Upper lobe of left lung (tissue), 6 donors: Measurements from ENCODE around the gene PDZD2. TPM values are rescaled to one million over a fixed set of nuclear protein-coding genes. Genes with fewer than 3 reads are reported as not detected.
"Not testable (repeated sequence)": the region's sequence is repeated elsewhere in the genome, so short reads cannot be mapped to it uniquely, and the experiment has no call there.

Experiments
- ATAC-seq, 2 donors: fragments of 200-7000 bp; cut with Tn5 transposase; one replicate each; pipeline ENCODE4 v1.9.1; 2022; ENCODE audit warnings: mild to moderate bottlenecking in 2 of 2, moderate library complexity in 2 of 2; ENCODE audit not compliant: low FRiP score in 2 of 2
- DNase-seq, 2 donors: peaks; one replicate each; pipeline ENCODE4 v3.0.0-alpha.2; 2019 to 2020
- H3K27ac ChIP-seq, 4 donors: fragments of 200-600 bp; sonication (generic); one replicate each; pipeline ENCODE4 v1.5.1; 2016 to 2019
- H3K27me3 ChIP-seq, 4 donors: fragments of 200-600 bp; sonication (generic); one replicate each; pipeline ENCODE4 v1.5.1; 2017 to 2019
- H3K36me3 ChIP-seq, 4 donors: fragments of 200-600 bp; sonication (generic); one replicate each; pipeline ENCODE4 v1.5.1; 2016 to 2019
- H3K4me1 ChIP-seq, 4 donors: fragments of 200-600 bp; sonication (generic); one replicate each; pipeline ENCODE4 v1.5.1; 2018 to 2019
- H3K4me3 ChIP-seq, 4 donors: fragments of 200-600 bp; sonication (generic); one replicate each; pipeline ENCODE4 v1.5.1; 2017 to 2019; ENCODE audit warnings: mild to moderate bottlenecking in 2 of 4, moderate library complexity in 1 of 4
- H3K9me3 ChIP-seq, 4 donors: fragments of 200-600 bp; sonication (generic); one replicate each; pipeline ENCODE4 v1.5.1; 2018 to 2019
- EP300 ChIP-seq, 4 donors: sonication (generic); formaldehyde crosslinking; IDR thresholded peaks; one replicate each; pipeline ENCODE4 v1.5.1; 2017; ENCODE audit warnings: antibody characterized with exemption in 4 of 4, control low read depth in 2 of 4
- POLR2A ChIP-seq, 4 donors: fragments of 450-650 bp; IDR thresholded peaks; one replicate each; pipeline ENCODE4 v1.5.1; 2016 to 2017; ENCODE audit warnings: antibody characterized with exemption in 4 of 4, mild to moderate bottlenecking in 2 of 4
- POLR2AphosphoS5 ChIP-seq, 2 donors: sonication (generic); formaldehyde crosslinking; IDR thresholded peaks; one replicate each; pipeline ENCODE4 v1.5.1; 2017; ENCODE audit warnings: antibody characterized with exemption in 2 of 2
- WGBS, 2 donors: methylation state at CpG; one replicate each; pipeline ENCODE4 v1.1.5; 2017 to 2018; 5-methylcytosine and 5-hydroxymethylcytosine counted together
- total RNA-seq, 6 donors: library from RNA; depleted of rRNA in 4 of 6; stranded (reverse); fragments of >200 nt in 4 of 6; gene quantifications; one replicate each; pipeline versions ENCODE4 v1.1.0 to v1.2.1, GENCODE V29; 2016 to 2021
- TF ChIP-seq, protein P1 (sequence below), 6 experiments: fragments of 450-650 bp in 4 of 6; fragments of 200-600 bp in 2 of 6; sonication (generic) in 2 of 6; IDR thresholded peaks; one replicate each; pipeline ENCODE4 v1.5.1; 2016 to 2019; ENCODE audit warnings: antibody characterized with exemption in 6 of 6
- donor health status: DM: no; HTN: no; CAD: no; lungs with moderate emphysema.
- donor health status: DM: no; HTN: yes; CAD: no; lungs with severe emphysema.

Gene PDZD2
- total RNA-seq: 10 to 100 TPM; 53.4 to 73.6 (median 68.4) TPM

DNA sequence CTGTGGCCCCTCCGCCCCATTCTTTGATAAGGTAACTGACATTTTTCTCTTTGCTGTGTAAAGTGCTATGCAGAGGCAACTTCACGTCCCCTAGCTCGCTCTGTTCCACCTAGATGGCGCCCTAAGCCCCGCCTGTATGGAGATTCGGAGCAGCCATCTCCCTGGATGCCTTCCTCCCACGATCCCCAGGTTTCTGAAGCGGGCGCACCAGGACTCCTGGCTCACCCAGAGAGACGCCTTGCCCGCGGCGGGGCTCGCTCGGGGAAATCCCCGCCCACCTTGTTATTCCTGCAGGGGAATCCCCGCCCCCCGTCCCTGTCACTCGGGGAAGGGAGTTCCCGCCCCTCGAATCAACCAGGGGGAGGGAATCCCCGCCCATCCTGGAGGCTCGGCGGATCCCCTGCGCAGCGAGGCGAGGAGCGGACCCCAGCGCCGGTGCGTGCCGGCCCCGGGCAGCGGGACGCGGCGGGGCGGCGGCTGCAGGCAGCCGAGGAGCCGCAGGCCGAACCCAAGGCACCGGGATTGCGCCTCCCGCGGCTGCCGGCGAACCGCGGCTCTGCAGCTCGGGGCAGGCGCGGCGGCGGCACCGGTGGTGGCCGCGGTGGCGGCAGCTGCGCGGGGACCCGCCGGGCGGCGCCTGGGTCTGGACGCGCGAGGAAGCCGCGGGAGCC, at the start of gene PDZD2:
TSS of gene PDZD2 (plus strand) at position 384 of the 671 bp plus-strand sequence.
- H3K4me1 ChIP-seq: peaks cover 13 to 22% (median 14%) of the 10 kb centered on the region in 4 donors
- WGBS, 2 donors: 1 to 3% methylated on average over 6 to 17 of the region's 70 CpGs
- peak within 1 kb of the TSS; percentile 56 to 87 (median 62) for H3K4me3 ChIP-seq
- ATAC-seq (peak; percentile 63 to 85), DNase-seq (peak; percentile 60 to 91)
- no peaks in the 10 kb centered on the region for H3K9me3 ChIP-seq
- H3K36me3 ChIP-seq: no peaks in the 10 kb centered on the region
- TF ChIP-seq, protein P1, sequence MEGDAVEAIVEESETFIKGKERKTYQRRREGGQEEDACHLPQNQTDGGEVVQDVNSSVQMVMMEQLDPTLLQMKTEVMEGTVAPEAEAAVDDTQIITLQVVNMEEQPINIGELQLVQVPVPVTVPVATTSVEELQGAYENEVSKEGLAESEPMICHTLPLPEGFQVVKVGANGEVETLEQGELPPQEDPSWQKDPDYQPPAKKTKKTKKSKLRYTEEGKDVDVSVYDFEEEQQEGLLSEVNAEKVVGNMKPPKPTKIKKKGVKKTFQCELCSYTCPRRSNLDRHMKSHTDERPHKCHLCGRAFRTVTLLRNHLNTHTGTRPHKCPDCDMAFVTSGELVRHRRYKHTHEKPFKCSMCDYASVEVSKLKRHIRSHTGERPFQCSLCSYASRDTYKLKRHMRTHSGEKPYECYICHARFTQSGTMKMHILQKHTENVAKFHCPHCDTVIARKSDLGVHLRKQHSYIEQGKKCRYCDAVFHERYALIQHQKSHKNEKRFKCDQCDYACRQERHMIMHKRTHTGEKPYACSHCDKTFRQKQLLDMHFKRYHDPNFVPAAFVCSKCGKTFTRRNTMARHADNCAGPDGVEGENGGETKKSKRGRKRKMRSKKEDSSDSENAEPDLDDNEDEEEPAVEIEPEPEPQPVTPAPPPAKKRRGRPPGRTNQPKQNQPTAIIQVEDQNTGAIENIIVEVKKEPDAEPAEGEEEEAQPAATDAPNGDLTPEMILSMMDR (IDR thresholded peaks at IDR 0.05): peak; percentile 41 to 93 (median 68)
- no peak for TF ChIP-seq POLR2AphosphoS5 (IDR thresholded peaks at IDR 0.05)
- H3K27ac ChIP-seq: peak within 1 kb of the TSS in 3 of 4 donors; percentile 34 to 68 (median 34)
- peaks cover 0 to 6% (median 3%) of the 10 kb centered on the region in 4 donors for H3K27me3 ChIP-seq

DNA sequence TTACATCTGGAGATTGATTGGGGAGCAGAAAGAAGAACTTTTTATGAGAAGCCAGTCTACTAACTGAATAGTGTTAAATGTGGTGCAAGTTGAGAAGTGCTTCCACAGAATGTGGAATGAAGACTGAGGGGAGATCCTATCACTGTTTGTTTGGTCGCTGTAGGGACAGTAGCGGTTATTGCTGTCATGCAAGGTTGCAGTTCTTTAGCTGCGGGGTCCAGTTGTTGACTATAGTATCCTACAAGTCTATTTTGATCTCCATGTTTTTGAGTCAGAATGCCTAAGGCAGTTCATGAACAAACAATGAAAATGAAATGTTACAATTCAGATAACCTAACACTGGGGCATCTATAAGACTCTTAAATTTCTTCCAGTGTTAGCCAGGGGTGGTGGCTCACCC, 45.3 kb upstream of the PDZD2 start:
- ATAC-seq: no peak
- H3K27me3 ChIP-seq: no peaks in the 10 kb centered on the region
- H3K4me1 ChIP-seq: no peaks in the 10 kb centered on the region
- TF ChIP-seq POLR2A (IDR thresholded peaks at IDR 0.05): no peak
- H3K4me3 ChIP-seq: no peak overlapping the region
- H3K27ac ChIP-seq: no peak overlapping the region
- WGBS, 2 donors: 77 to 97% methylated on average over 3 of the region's 3 CpGs
- H3K36me3 ChIP-seq: no peaks in the 10 kb centered on the region
- no peak for DNase-seq
- no peaks in the 10 kb centered on the region for H3K9me3 ChIP-seq

DNA sequence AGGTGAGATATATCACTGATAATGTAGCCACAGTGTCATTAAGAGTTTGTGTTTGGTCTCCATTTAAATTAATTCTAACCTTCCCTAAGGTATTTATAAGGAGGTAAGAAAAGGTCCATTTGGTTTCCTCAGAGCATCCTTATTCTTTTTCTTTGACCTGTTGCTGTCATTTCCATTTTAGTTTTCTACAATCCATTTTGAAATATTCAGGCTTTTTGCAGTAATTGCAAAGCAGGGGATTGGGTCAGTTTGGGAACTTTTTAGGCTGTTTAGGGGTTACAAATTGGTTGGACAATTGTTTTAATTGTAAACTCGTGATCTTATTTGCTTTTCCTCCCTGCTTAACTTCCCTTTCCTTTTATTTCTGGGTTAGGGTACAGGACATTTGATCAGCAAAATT, 42.6 kb upstream of the PDZD2 start:
- ATAC-seq: no peak
- Histone ChIP-seq H3K9me3 (no peaks in the 10 kb centered on the region), H3K36me3 (no peaks in the 10 kb centered on the region), H3K4me1 (no peaks in the 10 kb centered on the region), H3K4me3 (no peak overlapping the region), H3K27ac (no peak overlapping the region), H3K27me3 (no peaks in the 10 kb centered on the region)
- 44 to 73% methylated on average over 1 of the region's 1 CpG for WGBS, 2 donors
- DNase-seq: no peak
- TF ChIP-seq, protein P1 (IDR thresholded peaks at IDR 0.05): no peak
- no peak for TF ChIP-seq POLR2A (IDR thresholded peaks at IDR 0.05)
- no peak for TF ChIP-seq POLR2AphosphoS5 (IDR thresholded peaks at IDR 0.05)
- no peak for TF ChIP-seq EP300 (IDR thresholded peaks at IDR 0.05)

DNA sequence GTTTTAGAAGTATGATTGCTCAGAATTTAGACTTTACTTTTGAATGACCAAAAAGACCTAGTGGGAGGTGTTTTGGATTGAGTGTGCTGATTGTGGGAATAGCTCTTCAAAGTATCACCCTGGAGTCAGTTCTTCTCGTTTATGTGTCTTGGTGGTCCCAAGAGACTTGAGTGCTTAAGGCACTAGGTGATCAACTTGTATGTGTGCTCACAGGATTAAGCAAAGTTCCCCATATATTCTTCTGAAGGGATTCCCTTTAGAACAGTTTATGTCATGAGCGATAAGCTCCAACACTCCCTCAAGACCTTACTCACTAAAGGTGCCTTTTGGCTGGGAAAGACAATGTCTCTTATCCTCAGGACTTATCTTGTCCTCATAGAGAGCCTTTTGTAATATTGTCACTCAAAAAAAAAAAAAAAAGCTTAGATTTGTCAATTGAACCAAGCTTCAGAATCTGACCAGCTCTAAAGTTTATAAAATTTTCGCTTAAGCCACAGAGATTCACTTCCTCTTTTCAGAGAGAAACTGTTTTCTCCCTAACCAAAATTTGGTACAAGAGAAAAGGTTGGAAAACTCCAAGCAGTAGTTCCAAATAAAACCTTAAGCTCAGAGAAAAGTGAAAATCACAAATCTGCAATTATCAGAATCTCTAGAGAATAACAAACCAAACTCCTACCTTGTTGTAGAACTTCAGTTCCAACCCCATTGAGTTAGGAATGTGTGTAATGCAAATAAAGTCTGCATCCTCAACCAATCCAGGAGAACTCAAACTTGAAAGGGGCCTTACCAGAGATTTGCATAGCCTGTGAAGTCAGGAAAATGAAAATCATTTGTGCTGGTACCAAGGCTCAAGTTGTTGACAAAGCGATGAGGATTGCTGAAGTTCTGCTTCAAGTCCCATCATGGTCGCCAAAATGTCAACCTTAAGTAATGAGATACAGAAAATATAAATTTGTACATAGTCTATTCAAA, 40.0 kb upstream of the PDZD2 start:
- TF ChIP-seq, protein P1 (IDR thresholded peaks at IDR 0.05): no peak
- no peak for TF ChIP-seq POLR2AphosphoS5 (IDR thresholded peaks at IDR 0.05)
- no peak for TF ChIP-seq EP300 (IDR thresholded peaks at IDR 0.05)
- TF ChIP-seq POLR2A (IDR thresholded peaks at IDR 0.05): no peak
- Histone ChIP-seq H3K36me3 (no peaks in the 10 kb centered on the region), H3K4me1 (no peaks in the 10 kb centered on the region), H3K4me3 (no peak overlapping the region), H3K27ac (no peak overlapping the region), H3K27me3 (no peaks in the 10 kb centered on the region), H3K9me3 (no peaks in the 10 kb centered on the region)
- DNase-seq (no peak), ATAC-seq (no peak)
- WGBS, 2 donors: 66 to 74% methylated on average over 5 of the region's 5 CpGs

DNA sequence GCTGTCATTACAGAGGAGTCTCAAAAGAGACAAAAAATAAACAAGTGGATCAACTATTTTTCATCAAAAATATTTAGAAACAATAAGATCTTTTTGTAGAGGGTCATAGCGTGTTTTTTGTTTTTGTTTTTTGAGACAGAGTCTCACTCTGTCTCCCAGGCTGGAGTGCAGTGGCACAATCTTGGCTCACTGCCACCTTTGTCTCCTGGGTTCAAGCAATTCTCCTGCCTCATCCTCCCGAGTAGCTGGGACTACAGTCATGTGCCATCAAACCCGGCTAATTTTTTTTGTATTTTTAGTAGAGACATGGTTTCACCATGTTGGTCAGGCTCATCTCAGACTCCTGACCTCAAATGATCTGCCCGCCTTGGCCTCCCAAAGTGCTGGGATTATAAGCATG, 36.6 kb upstream of the PDZD2 start:
- H3K27me3 ChIP-seq, H3K4me1 ChIP-seq, H3K27ac ChIP-seq, ATAC-seq, DNase-seq, H3K4me3 ChIP-seq, H3K36me3 ChIP-seq, H3K9me3 ChIP-seq: not testable (repeated sequence)
- 71 to 77% methylated on average over 4 of the region's 4 CpGs for WGBS, 2 donors
